ENCODE results near the gene ST6GALNAC6.

The ST6GALNAC6 gene

DNA sequence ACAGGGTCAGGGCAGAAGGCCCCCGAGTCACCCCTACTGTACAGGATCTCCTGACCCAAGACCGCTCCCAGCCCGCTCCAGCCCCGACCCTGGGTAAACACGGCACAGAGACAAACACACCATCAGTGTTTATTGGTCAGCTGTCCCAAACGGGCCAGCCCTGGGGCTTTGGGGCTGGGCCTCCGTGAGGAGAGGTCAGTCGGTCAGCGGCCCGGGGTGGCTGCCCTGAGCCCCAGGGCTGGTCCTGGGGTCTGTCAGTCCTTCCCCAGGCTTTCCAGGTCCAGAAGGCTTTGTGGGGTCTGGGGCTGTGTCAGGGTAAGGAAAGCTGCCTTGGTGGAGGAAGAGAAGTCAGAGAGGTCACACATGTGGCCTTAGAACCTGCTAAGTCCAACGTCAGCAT lies 35.6 kb upstream of the ST6GALNAC6 start:
- DNase-seq (ENCODE audit: extremely low read depth in 1 of 2, low read depth in 1 of 2): no peak

GRCh38 chr9:127934248-127934647 lies 34.8 kb upstream of the ST6GALNAC6 start:
- DNase-seq (ENCODE audit: extremely low read depth in 1 of 2, low read depth in 1 of 2): no peak

DNA sequence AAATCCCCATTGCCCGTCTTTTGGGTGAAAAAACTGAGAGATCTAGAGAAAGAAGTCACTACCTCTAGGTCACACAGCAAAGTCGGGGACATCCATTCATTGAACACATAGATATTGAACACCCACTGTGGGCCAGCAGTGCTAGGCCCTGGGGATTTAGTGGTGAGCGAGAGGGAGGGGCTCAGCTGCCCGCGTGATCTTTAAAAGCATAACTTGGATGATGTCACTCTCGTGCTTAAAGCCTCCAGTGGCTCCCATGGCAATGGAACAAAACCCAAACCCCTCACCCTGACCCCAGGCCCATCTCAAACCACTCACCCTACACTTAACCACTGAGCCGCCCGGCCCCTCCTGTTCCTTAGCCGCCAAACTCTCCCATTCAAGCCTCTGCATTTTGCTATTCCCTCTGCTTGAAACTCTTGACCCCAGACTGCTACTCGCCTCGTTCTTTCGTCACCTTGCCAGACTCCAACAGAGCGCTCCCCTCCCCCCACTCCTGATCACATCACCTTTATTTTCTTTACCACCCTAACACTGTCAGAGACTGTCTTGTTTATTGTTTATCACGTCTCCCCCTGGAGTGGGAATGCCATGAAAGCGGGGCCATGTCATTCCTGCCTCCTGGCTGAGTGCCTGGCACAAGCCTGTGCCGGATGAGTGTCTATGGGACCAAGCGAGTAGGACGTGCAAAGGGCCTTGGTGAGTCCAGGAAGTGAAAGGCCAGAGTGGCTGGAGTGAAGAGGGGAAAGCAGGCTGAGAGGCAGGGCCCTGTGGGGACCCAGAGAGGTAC lies 31.9 kb upstream of the ST6GALNAC6 start:
- DNase-seq (ENCODE audit: extremely low read depth in 1 of 2, low read depth in 1 of 2): no peak

GRCh38 chr9:127930231-127931091 lies 31.1 kb upstream of the ST6GALNAC6 start, which contains the start of gene PIP5KL1:
PIP5KL1 (minus strand) TSS chr9:127930777; CDS start chr9:127930752, 25 bp downstream.
- DNase-seq (ENCODE audit: extremely low read depth in 1 of 2, low read depth in 1 of 2): no peak

DNA sequence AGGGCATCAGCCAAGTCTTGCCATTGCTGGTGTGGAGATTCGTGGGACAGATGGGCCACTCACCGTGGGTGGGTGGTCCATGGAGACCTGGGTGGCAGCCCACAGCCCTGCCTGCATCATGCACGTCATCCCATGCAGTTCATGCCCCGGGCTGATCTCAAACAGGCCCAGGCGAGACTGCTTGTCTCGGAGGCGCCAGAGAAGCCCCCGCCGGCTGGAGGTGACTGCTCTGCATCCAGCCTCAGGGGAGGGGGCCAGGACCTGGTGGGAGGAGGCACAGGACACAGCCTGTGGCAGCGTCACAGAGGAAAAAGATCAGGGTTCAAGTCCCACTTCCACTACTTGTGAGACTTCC lies 30.2 kb upstream of the ST6GALNAC6 start:
- DNase-seq (ENCODE audit: extremely low read depth in 1 of 2, low read depth in 1 of 2): no peak

- no peak for DNase-seq (ENCODE audit: extremely low read depth in 1 of 2, low read depth in 1 of 2)
Observed at GRCh38 chr9:127928676-127929624, 29.5 kb upstream of the ST6GALNAC6 start.

DNA sequence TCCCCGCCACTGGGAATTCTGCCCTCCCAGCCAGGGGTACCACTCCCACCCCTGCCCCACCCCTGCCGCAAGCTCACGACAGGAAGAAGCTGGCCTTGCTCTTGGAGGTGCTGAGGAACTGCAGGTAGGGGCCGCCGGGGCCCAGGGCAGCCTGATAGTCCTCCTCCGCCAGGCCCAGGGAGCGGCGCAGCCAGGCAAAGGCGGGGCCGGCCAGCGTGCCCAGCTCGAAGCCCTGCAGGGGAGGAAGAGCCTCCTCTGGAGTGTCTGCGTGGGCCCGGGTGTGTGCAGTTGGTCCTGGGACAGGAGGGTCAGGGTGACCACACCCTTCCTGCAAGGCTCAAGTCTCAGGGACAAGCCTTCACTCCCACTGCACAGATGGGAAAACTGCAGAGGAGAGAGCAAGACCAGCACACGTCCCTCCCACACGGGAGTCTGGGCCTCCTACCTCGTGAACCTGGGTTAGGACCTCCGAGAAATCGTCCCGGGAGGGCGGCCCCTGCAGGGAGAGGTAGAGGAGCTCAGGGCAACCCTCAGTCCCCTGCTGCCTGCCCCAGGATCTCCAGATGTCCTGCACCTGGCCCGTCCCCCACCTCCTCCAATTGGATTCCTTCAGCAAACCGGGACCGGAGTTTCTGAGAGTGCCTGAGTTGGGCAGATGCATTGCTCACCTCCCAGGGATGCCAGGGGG lies 28.7 kb upstream of the ST6GALNAC6 start:
- no peak for DNase-seq (ENCODE audit: extremely low read depth in 1 of 2, low read depth in 1 of 2)

DNA sequence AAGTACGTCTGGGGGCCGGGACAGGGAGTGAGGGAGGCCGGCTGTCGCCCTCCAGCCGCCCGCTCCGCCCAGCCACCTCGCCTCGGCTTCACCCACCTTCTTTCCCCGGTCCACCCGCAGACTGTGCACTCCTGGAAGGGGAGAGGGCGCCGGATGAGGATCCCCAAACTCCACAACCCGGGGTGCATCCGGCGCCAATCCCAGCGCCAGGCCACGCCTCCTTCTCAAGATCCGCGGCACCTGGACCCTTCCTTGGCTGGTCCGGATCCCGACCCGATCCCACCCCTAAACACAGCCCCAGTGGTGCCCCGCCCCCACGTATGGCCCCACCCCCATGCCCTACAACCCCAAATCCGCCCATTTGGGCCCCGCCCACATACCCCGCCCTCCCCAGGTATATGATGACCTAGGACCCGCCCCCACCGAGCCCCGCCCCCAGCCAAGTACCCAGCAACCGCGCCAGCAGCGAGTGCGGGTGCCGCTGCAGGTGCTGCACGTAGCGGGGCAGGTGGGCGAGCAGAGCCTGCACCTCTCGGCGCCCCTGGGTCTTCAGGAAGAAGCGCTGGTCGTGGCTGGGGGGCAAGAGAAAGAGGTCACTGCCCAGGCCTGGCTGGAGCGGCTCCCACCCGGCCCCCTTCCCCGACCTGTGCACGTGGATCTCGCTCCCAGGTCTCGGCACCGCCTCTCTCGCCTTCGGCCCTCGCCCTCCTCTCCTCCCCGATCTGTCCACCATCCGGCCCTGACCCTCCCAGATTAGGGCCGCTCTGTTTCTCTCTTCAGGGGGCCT lies 28.0 kb upstream of the ST6GALNAC6 start:
- peak in 1 of 2 donors; percentile 69 for DNase-seq (ENCODE audit: extremely low read depth in 1 of 2, low read depth in 1 of 2)

DNA sequence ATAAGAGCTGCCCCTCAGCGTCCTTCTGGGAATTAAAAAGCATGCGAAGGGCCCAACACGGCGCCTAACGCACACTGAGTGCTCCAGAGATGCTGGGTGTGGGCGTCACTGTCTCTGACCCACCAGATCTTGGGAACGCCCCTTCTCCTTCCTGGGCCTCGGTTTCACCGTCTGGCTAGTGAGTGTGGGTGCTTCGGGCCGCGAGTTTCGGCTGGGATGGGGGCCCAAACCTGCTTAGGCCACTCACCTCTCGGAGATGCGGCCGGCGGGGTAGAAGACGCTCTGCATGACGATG lies 27.4 kb upstream of the ST6GALNAC6 start:
- DNase-seq (ENCODE audit: extremely low read depth in 1 of 2, low read depth in 1 of 2): no peak

DNA sequence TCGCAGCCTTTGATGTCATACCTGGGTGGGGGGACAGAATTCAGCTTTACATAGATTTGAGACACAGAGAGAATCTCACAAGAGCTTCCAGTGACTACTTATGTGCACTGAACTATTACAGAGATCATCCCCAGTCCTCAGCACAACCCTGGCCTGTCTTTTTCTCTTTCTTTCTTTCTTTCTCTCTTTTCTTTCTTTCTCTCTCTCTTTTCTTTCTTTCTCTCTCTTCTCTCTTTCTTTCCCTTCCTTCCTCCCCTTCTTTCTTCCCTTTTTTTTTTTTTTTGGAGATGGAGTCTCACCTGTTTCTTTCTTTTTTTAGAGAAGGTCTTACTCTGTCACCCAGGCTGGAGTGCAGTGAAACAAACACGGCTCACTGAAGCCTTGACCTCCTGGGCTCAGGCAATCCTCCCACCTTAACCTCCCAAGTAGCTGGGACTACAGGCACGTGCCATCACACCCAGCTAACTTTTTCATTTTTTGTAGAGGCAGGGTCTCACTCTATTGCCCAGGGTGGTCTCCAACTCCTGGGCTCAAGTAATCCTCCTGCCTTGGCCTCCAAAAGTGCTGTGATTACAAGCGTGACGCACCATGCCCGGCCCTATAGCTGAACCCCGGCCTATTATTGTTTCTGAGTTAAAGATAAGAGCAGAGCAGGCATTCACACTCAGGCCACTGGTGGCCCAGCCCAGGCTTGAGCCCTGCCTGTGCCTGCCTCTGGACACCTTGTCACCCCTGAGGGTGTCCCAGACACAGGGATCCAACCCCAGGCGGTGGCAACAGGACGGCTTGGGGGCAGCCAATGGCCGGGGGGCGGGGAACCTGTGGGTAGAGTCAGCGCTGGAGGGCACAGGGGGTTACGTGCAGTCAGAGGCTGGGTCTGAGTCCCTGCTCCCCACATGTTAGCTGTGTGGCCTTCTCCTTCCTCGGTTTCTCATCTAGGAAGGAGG lies 26.8 kb upstream of the ST6GALNAC6 start:
- no peak for DNase-seq (ENCODE audit: extremely low read depth in 1 of 2, low read depth in 1 of 2)

GRCh38 chr9:127924736-127925444 lies 25.5 kb upstream of the ST6GALNAC6 start:
- no peak for DNase-seq (ENCODE audit: extremely low read depth in 1 of 2, low read depth in 1 of 2)

DNA sequence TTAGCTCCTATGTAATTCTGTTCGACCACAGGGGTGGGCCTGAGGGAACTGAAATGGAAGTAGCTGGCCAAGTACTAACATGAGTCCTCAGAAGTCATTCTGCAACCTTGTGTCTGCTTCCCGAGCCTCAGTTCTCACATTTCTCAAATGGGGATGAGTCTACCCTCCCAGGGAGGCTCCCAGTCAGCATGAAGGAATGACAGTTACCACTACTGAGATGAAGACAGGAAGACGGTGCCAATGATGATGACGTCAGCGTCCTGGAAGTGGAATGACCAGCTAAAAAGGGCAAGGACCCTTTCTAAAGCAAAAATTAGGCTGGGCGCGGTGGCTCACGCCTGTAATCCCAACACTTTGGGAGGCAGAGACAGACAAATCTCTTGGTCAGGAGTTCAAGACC lies 24.4 kb upstream of the ST6GALNAC6 start:
- DNase-seq (ENCODE audit: extremely low read depth in 1 of 2, low read depth in 1 of 2): no peak

DNA sequence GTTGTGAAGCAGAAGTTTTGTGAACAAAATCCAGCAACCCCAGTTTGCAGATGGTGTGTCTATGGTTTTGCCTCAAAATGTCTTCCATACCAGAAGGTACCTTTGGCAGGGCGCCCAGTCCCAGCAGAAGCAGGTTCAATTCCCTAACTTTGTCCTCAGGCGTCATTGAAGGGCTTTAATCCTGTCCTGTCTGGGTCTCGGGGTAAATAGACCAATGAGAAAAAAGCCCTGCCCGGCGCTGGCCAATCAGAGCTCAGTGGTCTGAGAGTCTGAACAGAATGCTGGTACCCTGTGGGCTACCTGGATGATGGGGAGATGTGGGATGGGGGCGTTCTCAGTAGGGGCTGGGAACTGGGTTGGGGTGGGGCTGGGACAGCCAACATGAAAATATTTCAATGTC lies 23.6 kb upstream of the ST6GALNAC6 start:
- DNase-seq (ENCODE audit: extremely low read depth in 1 of 2, low read depth in 1 of 2): no peak

- no peak for DNase-seq (ENCODE audit: extremely low read depth in 1 of 2, low read depth in 1 of 2)
Observed at GRCh38 chr9:127921557-127922120, 22.2 kb upstream of the ST6GALNAC6 start.

DNA sequence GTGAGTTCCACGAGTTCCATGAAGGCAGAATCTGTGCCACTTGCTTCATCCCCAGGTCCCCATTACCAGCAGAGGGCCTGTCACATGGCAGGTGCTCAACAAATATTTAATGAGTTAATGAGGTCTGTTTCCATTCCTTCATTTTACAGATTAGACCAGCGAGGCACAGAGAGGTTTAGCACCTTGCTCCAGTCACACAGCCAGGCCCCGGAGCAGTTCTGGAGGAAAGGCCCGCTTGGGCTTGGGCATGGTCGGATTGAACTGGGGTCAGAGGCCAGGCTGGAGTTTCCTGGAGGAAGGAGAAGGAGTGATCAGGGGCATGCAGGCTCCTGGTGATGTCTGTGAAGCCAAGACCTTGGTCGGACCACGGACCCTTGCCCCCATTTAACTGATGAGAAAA lies 21.4 kb upstream of the ST6GALNAC6 start:
- no peak for DNase-seq (ENCODE audit: extremely low read depth in 1 of 2, low read depth in 1 of 2)

- DNase-seq (ENCODE audit: extremely low read depth in 1 of 2, low read depth in 1 of 2): no peak
Observed at GRCh38 chr9:127919253-127919815, 19.9 kb upstream of the ST6GALNAC6 start.

Data from stimulated activated CD8-positive, alpha-beta memory T cell treated with anti-CD3 and anti-CD28 coated beads, Interleukin-7, amount 100 ng/mL, for 48 hours (primary cell).